ENCODE data around the gene SLC38A3. TPM values are rescaled to one million over a fixed set of nuclear protein-coding genes. Genes with fewer than 3 reads are reported as not detected.
"Not testable (repeated sequence)": the region's sequence is repeated elsewhere in the genome, so short reads cannot be mapped to it uniquely, and the experiment has no call there.

Gene SLC38A3
- total RNA-seq, 4 donors from 2014 or later: 1.9 to 8.9 (median 5.0) TPM

DNA sequence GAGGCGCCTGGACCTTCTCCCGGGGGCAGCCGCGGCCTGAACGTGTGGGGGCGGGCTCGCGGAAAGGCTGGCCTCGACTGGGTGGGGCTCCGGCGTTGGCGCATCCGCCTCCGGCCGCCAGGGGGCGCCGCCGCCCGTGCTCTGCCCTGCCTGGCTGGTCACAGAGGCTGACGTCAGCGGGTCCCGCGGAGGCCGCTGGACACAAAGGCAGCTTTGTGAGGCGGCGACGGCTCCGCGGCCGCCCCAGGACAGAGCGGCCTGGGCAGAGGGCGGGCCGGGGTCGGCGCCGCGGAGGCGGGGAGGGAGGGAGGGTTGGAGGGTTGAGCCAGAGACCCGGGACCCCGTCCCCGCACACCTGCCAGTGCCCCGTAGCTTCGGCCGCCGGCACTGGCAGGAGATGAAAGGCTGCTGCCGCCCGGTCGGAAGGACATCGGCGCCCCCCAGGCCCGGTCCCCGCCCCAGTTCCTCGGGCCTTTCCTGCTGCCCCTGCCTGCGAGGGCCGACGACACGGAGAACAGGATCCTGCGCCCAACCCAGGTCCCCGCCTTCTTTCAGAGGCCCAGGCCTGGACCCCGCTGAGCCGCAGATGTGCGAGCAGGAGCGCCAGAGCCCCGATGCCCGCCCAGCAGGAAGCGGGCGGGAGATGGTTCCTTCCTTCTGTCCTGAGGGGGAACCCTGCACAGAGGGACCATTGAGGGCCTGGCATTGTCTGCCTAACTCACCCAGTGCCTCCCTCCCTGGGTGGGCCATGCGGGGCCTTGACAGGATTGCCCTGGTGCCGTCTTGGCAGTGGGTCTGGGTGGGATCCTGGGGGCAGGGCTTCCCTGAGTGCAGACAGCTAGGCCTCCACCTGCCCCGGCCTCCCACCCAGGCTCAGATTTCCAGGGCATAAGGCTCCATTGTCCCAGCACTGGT is 55.2 kb downstream of the SLC38A3 start:
- Histone ChIP-seq H3K27me3 (no peaks in the 10 kb centered on the region), H3K4me1 (peaks cover 31 to 39% of the 10 kb centered on the region in 2 donors), H3K4me3 (peak overlapping the region; percentile 72 to 94 (median 81)), H3K27ac (peak overlapping the region; percentile 96 to 99 (median 98)), H3K9me3 (no peaks in the 10 kb centered on the region), H3K36me3 (peaks cover 0 to 27% of the 10 kb centered on the region in 2 donors)
- TF ChIP-seq, protein P1, sequence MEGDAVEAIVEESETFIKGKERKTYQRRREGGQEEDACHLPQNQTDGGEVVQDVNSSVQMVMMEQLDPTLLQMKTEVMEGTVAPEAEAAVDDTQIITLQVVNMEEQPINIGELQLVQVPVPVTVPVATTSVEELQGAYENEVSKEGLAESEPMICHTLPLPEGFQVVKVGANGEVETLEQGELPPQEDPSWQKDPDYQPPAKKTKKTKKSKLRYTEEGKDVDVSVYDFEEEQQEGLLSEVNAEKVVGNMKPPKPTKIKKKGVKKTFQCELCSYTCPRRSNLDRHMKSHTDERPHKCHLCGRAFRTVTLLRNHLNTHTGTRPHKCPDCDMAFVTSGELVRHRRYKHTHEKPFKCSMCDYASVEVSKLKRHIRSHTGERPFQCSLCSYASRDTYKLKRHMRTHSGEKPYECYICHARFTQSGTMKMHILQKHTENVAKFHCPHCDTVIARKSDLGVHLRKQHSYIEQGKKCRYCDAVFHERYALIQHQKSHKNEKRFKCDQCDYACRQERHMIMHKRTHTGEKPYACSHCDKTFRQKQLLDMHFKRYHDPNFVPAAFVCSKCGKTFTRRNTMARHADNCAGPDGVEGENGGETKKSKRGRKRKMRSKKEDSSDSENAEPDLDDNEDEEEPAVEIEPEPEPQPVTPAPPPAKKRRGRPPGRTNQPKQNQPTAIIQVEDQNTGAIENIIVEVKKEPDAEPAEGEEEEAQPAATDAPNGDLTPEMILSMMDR (IDR thresholded peaks at IDR 0.05 in 4 of 5, conservative IDR thresholded peaks at IDR 0.05 in 1 of 5): peak; percentile 89 to 100 (median 100)
- TF ChIP-seq POLR2A (IDR thresholded peaks at IDR 0.05): peak; percentile 57 to 70
- intact Hi-C loops (cut with DNase I; ENCODE audit: low total_unique reads) (loop anchor here (1.0 to 2.0 kb wide), 2 partner anchors 13 to 65 kb away; no protein-coding TSS in a partner anchor), in situ Hi-C loops (cut with MboI; ENCODE audit: low sequenced_read_pairs in 4 of 4) (no loop called here)
- DNase-seq (peak; percentile 78 to 88), ATAC-seq (peak; percentile 91 to 93)

DNA sequence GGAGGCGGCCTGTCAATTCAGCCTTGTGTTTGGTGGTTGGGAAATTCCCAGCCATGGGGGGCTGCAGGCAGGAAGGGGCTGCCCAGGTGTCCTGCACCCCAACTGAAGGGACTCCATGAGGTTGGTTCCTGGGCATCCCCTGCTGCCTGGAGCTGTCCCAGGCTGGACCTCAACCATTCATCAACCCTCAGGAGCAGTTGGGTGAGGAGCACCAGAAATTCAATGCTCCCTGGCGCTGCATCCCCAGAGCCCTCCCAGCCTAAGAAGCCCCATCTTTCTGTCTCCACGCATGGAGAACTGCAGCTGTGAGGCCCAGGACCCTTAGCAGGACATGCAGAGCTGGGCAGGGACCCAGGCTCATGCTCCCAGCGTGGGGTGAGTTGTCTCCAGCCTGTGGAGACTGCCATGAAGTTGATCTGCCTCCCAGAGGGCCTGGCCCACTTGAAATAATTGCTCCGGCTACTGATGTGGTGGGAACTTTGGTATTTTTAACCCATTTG is 55.9 kb downstream of the SLC38A3 start:
- ATAC-seq (no peak), DNase-seq (no peak)
- no peaks in the 10 kb centered on the region for H3K27me3 ChIP-seq
- intact Hi-C loops (cut with DNase I; ENCODE audit: low total_unique reads) (loop anchor here (1.0 to 2.0 kb wide), 2 partner anchors 12 to 64 kb away; no protein-coding TSS in a partner anchor), in situ Hi-C loops (cut with MboI; ENCODE audit: low sequenced_read_pairs in 4 of 4) (no loop called here)
- TF ChIP-seq, protein P1 (IDR thresholded peaks at IDR 0.05 in 4 of 5, conservative IDR thresholded peaks at IDR 0.05 in 1 of 5): no peak
- no peaks in the 10 kb centered on the region for H3K9me3 ChIP-seq
- H3K27ac ChIP-seq: peak overlapping the region; percentile 96 to 99 (median 98)
- H3K36me3 ChIP-seq: peaks cover 0 to 27% of the 10 kb centered on the region in 2 donors
- H3K4me3 ChIP-seq: peak overlapping the region; percentile 72 to 94 (median 81)
- H3K4me1 ChIP-seq: peaks cover 27 to 40% of the 10 kb centered on the region in 2 donors

DNA sequence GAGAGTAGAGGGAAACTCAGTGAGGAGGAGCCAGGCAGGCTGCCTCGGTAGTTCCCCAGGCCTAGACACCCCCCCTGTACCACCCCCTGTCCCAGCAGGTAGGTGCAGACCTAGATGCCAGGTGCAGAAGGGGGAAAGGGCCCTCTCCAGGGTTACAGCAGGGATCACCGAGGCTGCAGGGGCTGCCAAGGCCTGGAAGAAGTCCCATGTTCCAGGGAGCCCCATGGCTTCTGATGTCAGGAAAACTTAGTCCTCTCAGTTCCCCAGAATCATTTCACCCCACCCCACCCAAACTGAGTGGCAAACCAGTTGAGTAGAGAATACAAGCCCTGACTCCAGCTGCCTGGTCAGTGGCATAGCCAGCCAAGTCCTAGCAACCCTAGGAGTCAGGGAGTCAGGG is 56.4 kb downstream of the SLC38A3 start:
- Histone ChIP-seq H3K9me3 (no peaks in the 10 kb centered on the region), H3K4me1 (peaks cover 27 to 45% of the 10 kb centered on the region in 2 donors), H3K4me3 (no peak overlapping the region), H3K27me3 (no peaks in the 10 kb centered on the region), H3K27ac (peak overlapping the region; percentile 96 to 99 (median 98)), H3K36me3 (peaks cover 0 to 22% of the 10 kb centered on the region in 2 donors)
- no peak for TF ChIP-seq POLR2A (IDR thresholded peaks at IDR 0.05)
- TF ChIP-seq, protein P1 (IDR thresholded peaks at IDR 0.05 in 4 of 5, conservative IDR thresholded peaks at IDR 0.05 in 1 of 5): no peak
- in situ Hi-C loops (cut with MboI; ENCODE audit: low sequenced_read_pairs in 4 of 4): no loop called here
- intact Hi-C loops (cut with DNase I; ENCODE audit: low total_unique reads): loop anchor here (2.0 kb wide), 1 partner anchor 63 kb away; no protein-coding TSS in a partner anchor
- ATAC-seq: no peak
- DNase-seq: no peak

GRCh38 chr3:50262200-50262599 is 57.1 kb downstream of the SLC38A3 start:
- H3K4me3 ChIP-seq; H3K9me3 ChIP-seq; H3K27me3 ChIP-seq; DNase-seq; ATAC-seq; intact Hi-C loops (cut with DNase I; ENCODE audit: low total_unique reads); in situ Hi-C loops (cut with MboI; ENCODE audit: low sequenced_read_pairs in 4 of 4); H3K27ac ChIP-seq: not testable (repeated sequence)
- Histone ChIP-seq H3K4me1 (peaks cover 30 to 52% of the 10 kb centered on the region in 2 donors), H3K36me3 (peaks cover 0 to 15% of the 10 kb centered on the region in 2 donors)

GRCh38 chr3:50262778-50263177 is 57.7 kb downstream of the SLC38A3 start:
- ATAC-seq (no peak), DNase-seq (no peak)
- Histone ChIP-seq H3K4me3 (no peak overlapping the region), H3K9me3 (no peaks in the 10 kb centered on the region), H3K27me3 (no peaks in the 10 kb centered on the region), H3K4me1 (peaks cover 34 to 57% of the 10 kb centered on the region in 2 donors), H3K36me3 (peaks cover 0 to 9% of the 10 kb centered on the region in 2 donors), H3K27ac (no peak overlapping the region)
- intact Hi-C loops (cut with DNase I; ENCODE audit: low total_unique reads): no loop called here
- in situ Hi-C loops (cut with MboI; ENCODE audit: low sequenced_read_pairs in 4 of 4): no loop called here
- TF ChIP-seq, protein P1 (IDR thresholded peaks at IDR 0.05 in 4 of 5, conservative IDR thresholded peaks at IDR 0.05 in 1 of 5): no peak
- TF ChIP-seq POLR2A (IDR thresholded peaks at IDR 0.05): no peak

Data from gastrocnemius medialis (tissue), 4 donors.